Loucy (cell line): ENCODE data around the gene SH3PXD2A.

Experiments
- EZH2phosphoT487 ChIP-seq: fragments of 200-600 bp; IDR thresholded peaks from 2 replicates; pipeline ENCODE4 v1.6.1; 2018; ENCODE audit warnings: antibody characterized with exemption, mild to moderate bottlenecking, moderate library complexity, borderline replicate concordance
- TF ChIP-seq, protein P1 (sequence below): fragments of 200-600 bp; sonication (generic); conservative IDR thresholded peaks from 2 replicates; pipeline ENCODE4 v1.5.1; 2014; ENCODE audit warnings: mild to moderate bottlenecking, antibody characterized with exemption, low read length

DNA sequence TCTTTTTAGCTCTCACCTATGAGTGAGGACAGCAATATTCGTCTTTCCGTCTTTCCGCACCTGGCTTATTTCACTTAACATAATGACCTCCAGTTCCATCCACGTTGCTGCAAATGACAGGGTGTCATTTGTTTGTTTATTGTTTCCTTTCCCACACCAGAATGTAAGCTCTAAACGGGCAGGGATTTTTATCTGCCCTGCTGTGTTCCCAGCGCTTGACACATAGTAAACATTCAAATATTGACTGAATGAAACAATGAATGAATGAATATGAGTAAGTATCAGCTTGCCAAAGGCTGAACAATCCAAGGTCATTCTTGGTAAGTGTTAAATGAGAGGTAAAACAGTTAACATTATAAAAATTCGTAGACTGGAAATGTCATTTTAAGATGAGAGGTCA, 12.8 kb downstream of the SH3PXD2A start:
- TF ChIP-seq, protein P1, sequence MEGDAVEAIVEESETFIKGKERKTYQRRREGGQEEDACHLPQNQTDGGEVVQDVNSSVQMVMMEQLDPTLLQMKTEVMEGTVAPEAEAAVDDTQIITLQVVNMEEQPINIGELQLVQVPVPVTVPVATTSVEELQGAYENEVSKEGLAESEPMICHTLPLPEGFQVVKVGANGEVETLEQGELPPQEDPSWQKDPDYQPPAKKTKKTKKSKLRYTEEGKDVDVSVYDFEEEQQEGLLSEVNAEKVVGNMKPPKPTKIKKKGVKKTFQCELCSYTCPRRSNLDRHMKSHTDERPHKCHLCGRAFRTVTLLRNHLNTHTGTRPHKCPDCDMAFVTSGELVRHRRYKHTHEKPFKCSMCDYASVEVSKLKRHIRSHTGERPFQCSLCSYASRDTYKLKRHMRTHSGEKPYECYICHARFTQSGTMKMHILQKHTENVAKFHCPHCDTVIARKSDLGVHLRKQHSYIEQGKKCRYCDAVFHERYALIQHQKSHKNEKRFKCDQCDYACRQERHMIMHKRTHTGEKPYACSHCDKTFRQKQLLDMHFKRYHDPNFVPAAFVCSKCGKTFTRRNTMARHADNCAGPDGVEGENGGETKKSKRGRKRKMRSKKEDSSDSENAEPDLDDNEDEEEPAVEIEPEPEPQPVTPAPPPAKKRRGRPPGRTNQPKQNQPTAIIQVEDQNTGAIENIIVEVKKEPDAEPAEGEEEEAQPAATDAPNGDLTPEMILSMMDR: no peak
- TF ChIP-seq EZH2phosphoT487: no peak
